Activated T-cell treated with anti-CD3 and anti-CD28 coated beads, Interleukin-2, amount 50 U/mL, for 72 hours (primary cell): Measurements from ENCODE around the gene SLC11A2. TPM values are rescaled to one million over a fixed set of nuclear protein-coding genes. Genes with fewer than 3 reads are reported as not detected.
A peak's percentile ranks its signal among the peaks of the same experiment; 100 is the strongest.
"Not testable (repeated sequence)": the region's sequence is repeated elsewhere in the genome, so short reads cannot be mapped to it uniquely, and the experiment has no call there.

ENCODE experiments used
- ATAC-seq, 2 donors: fragments of 150-1000 bp; cut with Tn5 transposase; replicated peaks in 1 of 2; 2 replicates each; pipeline ENCODE4 v1.10.0; 2021; ENCODE audit warnings: moderate library complexity in 2 of 2, mild to moderate bottlenecking in 1 of 2
- DNase-seq, 2 donors: peaks; one replicate each; pipeline ENCODE4 v3.0.0; 2021 to 2022; ENCODE audit warnings: mixed read lengths in 1 of 2
- H3K27ac Mint-ChIP-seq: one replicate; pipeline ENCODE4 v1.8.0; 2022; ENCODE audit warnings: mild to moderate bottlenecking, moderate library complexity, mixed read lengths
- H3K27me3 Mint-ChIP-seq: one replicate; pipeline ENCODE4 v1.8.0; 2022; ENCODE audit warnings: low read depth, mixed read lengths
- H3K36me3 Mint-ChIP-seq, 2 donors: one replicate each; pipeline ENCODE4 v1.8.0; 2022; ENCODE audit warnings: mixed read lengths in 2 of 2, mild to moderate bottlenecking in 1 of 2; ENCODE audit not compliant: insufficient read depth in 2 of 2
- H3K4me1 Mint-ChIP-seq: one replicate; pipeline ENCODE4 v1.8.0; 2022; ENCODE audit warnings: low read depth, mixed read lengths
- H3K4me3 Mint-ChIP-seq, 2 donors: one replicate each; pipeline ENCODE4 v1.8.0; 2022; ENCODE audit warnings: mild to moderate bottlenecking in 2 of 2, mixed read lengths in 2 of 2, moderate library complexity in 2 of 2
- H3K9me3 Mint-ChIP-seq, 2 donors: one replicate each; pipeline ENCODE4 v1.8.0; 2022; ENCODE audit warnings: mixed read lengths in 2 of 2
- total RNA-seq, 2 donors: library from RNA; stranded (reverse); gene quantifications; one replicate each; pipeline ENCODE4 v1.2.3, GENCODE V29; 2022

The SLC11A2 gene
- total RNA-seq, 2 donors from 2014 or later, result 44.8 to 54.5 TPM

DNA sequence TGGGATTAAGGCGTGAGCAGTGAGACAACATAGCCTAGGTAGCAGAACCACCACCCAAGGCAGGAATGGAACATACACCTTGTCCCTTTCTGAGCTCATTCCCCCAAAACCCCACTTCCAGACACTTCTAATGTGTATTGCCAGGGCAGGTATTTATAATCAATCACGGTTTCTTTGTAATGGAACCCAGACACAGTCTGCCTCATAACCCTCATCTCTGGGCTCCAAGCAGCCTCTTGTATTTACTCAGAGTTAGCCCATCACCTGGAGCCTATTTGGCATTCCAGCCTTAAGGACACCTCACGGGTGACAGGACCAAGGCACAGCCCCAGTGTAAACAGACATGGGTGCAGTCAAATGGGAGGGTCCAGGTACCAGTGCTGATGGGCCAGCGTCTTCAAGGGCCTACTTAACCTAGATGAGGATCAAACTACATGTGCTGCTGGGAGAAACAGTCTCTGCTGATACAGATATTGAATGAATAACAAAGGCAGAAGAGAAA, 76.3 kb downstream of the SLC11A2 start:
- ATAC-seq (no peak), DNase-seq (no peak)
- peaks cover 0 to 2% of the 10 kb centered on the region in 2 donors for H3K36me3 Mint-ChIP-seq
- H3K4me1 Mint-ChIP-seq, result no peaks in the 10 kb centered on the region
- H3K4me3 Mint-ChIP-seq, result no peak overlapping the region
- H3K27me3 Mint-ChIP-seq, result peaks cover 5% of the 10 kb centered on the region
- H3K27ac Mint-ChIP-seq, result no peak overlapping the region
- H3K9me3 Mint-ChIP-seq, result no peaks in the 10 kb centered on the region

DNA sequence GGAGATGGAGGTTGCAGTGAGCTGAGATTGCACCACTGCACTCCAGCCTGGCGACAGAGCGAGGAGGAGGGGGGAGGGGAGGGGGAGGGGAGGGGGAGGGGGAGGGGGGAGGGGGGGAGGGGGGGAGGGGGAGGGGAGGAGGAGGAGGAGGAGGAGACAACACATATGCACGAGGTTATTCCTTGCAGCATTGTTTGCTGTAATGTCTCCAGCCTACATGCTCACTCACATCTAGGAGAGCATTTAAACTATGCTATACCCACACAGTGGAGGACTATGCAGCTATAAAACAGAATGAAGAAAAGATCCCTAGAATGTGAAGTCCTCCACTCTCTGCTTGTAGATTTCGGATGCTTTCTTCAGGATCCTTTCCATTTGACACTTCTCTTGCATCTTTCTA, 77.4 kb downstream of the SLC11A2 start:
- no peak overlapping the region for H3K27ac Mint-ChIP-seq
- no peak overlapping the region for H3K4me3 Mint-ChIP-seq
- peaks cover 5% of the 10 kb centered on the region for H3K27me3 Mint-ChIP-seq
- H3K36me3 Mint-ChIP-seq, result peaks cover 0 to 2% of the 10 kb centered on the region in 2 donors
- no peaks in the 10 kb centered on the region for H3K9me3 Mint-ChIP-seq
- no peak for ATAC-seq
- H3K4me1 Mint-ChIP-seq, result no peaks in the 10 kb centered on the region
- DNase-seq, result no peak

DNA sequence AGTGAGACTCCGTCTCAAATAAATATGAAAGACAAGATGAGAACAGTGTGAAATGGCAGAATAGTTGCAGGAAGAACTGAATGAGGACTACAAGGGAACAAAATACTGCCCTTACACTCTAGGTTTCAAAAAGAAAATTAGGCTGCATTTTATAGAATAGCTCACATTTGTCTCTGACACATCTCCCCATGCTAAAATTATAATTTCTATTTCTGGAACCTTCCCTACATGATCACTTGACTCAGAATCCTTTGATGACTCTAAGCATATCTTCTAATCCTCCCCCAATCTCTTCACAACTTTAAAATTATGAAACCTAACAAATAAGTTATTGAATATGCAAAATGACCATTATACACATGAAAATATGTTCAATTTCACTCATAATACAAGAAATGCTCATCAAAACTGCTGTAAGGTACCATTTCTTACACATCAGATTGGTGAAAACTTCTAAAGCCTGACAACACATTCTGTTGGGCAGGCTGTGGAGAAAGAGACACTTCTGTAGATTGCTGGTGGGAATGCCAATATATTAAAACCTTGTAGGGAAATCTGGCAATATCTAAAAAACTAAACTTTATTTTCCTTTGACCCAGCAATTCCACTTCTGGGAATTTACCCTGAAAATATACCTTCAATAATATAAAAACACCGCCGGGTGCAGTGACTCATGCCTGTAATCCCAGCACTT, 78.1 kb downstream of the SLC11A2 start:
- peaks cover 5% of the 10 kb centered on the region for H3K27me3 Mint-ChIP-seq
- H3K27ac Mint-ChIP-seq, result no peak overlapping the region
- peaks cover 0 to 2% of the 10 kb centered on the region in 2 donors for H3K36me3 Mint-ChIP-seq
- no peaks in the 10 kb centered on the region for H3K4me1 Mint-ChIP-seq
- no peaks in the 10 kb centered on the region for H3K9me3 Mint-ChIP-seq
- H3K4me3 Mint-ChIP-seq, result no peak overlapping the region
- ATAC-seq, result no peak
- DNase-seq, result no peak

DNA sequence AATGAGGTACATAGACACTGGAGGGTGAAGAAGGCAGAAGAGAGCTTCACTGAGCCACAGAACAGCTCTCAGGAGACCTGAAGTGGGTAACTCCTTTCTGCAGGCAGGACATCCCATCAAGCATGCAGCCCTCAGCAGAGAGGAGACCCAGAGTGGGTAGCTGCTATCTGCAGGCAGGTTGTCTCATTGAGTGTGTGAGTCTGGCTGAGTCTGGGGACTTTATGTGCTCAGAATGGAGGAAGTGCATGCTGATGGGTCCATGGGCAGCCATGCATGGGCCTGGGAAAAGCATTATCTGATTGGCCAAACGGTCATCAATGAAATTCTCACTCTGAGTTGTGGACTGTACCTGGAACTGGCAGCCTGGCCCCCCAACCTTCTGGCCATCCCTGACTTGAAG, 88.5 kb downstream of the SLC11A2 start:
- Mint-ChIP-seq H3K4me1 (peaks cover 4% of the 10 kb centered on the region), H3K9me3 (peaks cover 0 to 4% of the 10 kb centered on the region in 2 donors), H3K27me3 (no peaks in the 10 kb centered on the region), H3K4me3 (no peak overlapping the region), H3K36me3 (peaks cover 0 to 3% of the 10 kb centered on the region in 2 donors), H3K27ac (no peak overlapping the region)
- ATAC-seq, result no peak
- DNase-seq, result no peak

DNA sequence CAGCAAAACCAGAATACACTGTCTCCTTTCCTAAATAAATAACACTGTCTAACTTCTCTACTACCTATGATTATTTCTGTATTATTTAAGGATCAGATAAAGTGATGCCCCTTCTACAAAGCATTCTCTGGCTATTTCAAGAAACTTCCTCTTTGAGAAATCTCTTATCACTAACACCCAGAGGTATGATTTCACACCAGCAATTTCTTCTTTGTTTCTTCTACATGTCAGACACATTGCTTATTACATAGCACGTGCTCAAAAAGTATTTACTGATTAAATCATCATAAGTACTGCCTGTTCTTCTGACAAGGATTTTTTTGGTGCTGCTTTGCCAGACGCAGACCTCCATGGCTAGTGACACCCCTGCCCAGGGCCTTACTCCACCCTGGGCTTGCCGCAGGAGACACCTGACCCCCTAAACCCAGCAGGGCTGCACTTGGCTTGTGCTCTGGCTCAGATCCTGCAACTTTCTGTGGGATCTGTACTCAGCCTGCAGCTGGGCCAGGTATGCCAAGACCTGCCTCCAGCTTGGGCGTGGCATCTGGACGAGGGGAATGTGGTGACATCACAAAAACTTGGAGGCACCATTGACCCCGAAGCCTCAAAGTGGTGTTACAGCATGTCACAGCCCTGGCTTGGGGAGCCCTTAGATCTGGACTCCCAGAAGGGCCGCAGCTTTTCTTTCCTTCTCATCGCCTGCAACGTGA, 89.2 kb downstream of the SLC11A2 start:
- Mint-ChIP-seq H3K27ac (no peak overlapping the region), H3K36me3 (peaks cover 0 to 3% of the 10 kb centered on the region in 2 donors), H3K4me3 (no peak overlapping the region), H3K4me1 (peaks cover 7% of the 10 kb centered on the region), H3K9me3 (peaks cover 0 to 4% of the 10 kb centered on the region in 2 donors), H3K27me3 (no peaks in the 10 kb centered on the region)
- ATAC-seq (no peak), DNase-seq (no peak)

DNA sequence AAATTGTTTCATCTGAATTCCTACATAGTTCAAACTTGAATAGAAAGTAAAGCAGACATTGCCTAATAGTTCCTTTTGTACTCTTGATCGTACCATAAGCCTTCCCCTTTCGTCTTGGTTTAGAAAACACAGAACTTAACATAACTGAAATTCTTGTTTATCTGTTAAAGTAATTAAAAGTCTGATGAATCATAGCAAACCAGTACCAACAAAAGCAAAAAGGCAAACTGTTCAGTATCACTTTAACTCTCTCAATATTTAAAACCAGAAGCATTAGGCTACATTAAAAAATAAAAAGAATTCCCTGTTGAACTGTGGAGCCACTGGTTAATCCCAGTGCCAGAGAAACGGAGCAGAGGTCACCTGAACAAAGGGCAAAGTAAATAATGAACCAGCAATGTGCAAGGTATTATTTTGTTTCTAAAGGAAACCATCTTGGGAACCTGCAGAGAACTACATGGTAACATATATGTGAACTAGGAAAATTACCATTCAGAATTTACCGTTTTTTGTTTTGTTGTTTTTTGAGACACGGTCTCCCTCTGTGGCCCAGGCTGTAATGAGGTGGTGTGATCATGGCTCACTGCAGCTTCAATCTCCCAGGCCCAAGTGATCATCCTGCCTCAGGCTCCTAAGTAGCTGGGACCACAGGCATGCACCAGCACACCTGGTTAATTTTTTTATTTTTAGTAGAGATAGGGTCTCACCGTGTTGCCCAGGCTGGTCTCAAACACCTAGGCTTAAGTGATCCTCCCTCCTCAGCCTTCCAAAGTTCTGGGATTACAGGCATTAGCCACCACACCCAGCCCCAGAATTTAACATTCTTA, 91.0 kb downstream of the SLC11A2 start:
- no peak for ATAC-seq
- no peak for DNase-seq
- H3K36me3 Mint-ChIP-seq, result peaks cover 0 to 3% of the 10 kb centered on the region in 2 donors
- H3K9me3 Mint-ChIP-seq, result peaks cover 0 to 4% of the 10 kb centered on the region in 2 donors
- H3K27ac Mint-ChIP-seq, result no peak overlapping the region
- peaks cover 7% of the 10 kb centered on the region for H3K4me1 Mint-ChIP-seq
- no peak overlapping the region for H3K4me3 Mint-ChIP-seq
- H3K27me3 Mint-ChIP-seq, result no peaks in the 10 kb centered on the region

DNA sequence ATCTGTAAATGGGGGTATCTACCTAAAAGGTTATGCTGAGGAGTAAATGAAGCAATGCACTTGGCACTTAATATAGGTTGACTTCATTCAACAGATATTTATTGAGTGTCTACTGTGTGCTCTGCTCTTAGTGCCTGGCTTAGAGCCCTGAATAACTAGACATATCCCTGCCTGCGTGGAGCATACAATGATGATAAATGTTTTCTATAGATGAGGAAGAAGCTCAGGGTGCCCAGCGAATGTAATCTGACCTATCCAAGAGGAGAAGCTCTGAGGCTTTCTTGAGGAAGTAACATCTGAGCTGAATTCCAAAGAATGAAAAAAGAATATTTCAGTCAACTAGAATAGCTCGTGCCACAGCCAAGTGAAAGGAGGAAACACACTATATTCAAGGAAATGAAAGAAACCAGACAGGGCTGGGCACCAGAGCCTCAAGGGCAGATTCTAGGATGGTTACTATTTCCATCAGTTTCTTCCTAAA, 91.8 kb downstream of the SLC11A2 start:
- Mint-ChIP-seq H3K27ac (no peak overlapping the region), H3K27me3 (no peaks in the 10 kb centered on the region), H3K4me1 (peaks cover 7% of the 10 kb centered on the region), H3K36me3 (peaks cover 0 to 3% of the 10 kb centered on the region in 2 donors), H3K4me3 (no peak overlapping the region), H3K9me3 (peaks cover 0 to 4% of the 10 kb centered on the region in 2 donors)
- no peak for DNase-seq
- ATAC-seq, result no peak

DNA sequence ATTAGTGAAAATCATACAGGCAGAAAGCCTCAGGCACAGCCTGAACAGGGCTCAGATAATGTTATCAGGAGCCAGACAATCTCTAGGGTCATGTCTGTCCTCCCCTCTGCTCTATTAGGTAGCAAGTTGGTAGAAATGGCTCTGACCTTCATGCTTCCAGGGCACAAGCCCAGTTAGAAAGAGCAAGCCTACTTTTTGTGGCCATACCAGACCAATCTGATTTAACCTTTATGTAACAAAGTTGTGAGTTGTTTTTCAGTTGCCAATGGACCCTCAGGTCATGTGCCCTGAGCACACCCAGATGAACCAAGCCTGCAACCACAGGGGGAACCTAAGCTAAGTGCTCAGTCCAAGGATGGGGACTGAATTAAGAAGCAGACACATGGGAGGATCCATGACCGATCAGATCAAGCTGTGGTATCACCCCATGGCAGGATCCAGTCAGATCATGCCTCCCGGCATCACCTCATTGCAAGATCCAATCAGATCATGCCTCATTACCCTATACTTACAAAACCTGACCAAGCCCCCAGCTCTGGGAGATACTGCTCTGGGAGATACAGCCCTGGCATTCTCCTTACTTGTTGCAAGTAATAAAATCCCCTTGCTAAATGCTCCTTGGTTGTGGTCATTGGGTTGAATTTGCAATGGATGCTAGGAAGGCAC, 92.6 kb downstream of the SLC11A2 start:
- peak in 1 of 2 donors; percentile 31 for ATAC-seq

DNA sequence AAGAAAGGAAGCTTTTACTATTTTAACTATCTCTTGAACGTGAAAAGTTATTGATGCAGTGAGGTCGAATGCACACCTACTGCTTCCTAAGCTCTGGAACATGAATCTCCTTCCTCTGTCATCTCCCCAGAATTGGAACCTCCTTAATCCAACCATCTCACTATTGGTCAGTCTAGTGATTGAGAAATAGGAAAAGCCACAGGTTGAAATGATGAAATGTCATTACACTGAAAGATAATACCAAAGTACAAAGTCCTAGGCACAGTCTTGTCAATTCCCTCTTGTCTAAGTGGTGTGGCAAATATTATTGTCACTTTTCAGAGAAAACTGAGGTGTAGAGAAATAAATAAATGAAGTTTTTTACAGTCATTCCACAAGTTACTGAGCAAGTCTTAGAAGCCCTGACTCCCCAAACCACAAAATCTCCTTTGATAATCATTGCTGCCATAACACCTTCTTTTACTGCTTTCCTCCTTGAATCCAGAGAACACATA, 93.3 kb downstream of the SLC11A2 start:
- DNase-seq (no peak), ATAC-seq (peak; percentile 59 to 72)
- Mint-ChIP-seq H3K9me3 (no peaks in the 10 kb centered on the region), H3K4me1 (peaks cover 7% of the 10 kb centered on the region), H3K27me3 (no peaks in the 10 kb centered on the region), H3K27ac (no peak overlapping the region), H3K36me3 (no peaks in the 10 kb centered on the region), H3K4me3 (no peak overlapping the region)

More for the DNA sequence above, 92.6 kb downstream of the SLC11A2 start:
- Mint-ChIP-seq H3K27ac (no peak overlapping the region), H3K9me3 (peaks cover 0 to 2% of the 10 kb centered on the region in 2 donors), H3K4me1 (peaks cover 7% of the 10 kb centered on the region), H3K36me3 (peaks cover 0 to 2% of the 10 kb centered on the region in 2 donors), H3K4me3 (no peak overlapping the region), H3K27me3 (no peaks in the 10 kb centered on the region)
- DNase-seq, result no peak

DNA sequence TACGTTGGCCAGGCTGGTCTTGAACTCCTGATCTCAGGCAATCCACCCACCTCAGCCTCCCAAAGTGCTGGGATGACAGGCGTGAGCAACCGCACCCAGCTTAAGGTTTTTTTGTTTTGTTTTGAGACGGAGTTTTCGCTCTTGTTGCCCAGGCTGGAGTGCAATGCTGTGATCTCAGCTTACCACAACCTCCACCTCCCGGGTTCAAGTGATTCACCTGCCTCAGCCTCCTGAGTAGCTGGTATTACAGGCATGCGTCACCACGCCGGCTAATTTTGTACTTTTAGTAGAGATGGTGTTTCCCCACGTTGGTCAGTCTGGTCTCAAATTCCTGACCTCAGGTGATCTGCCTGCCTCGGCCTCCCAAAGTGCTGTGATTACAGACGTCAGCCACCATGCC, 95.7 kb downstream of the SLC11A2 start:
- H3K27me3 Mint-ChIP-seq, H3K4me1 Mint-ChIP-seq, H3K4me3 Mint-ChIP-seq, H3K9me3 Mint-ChIP-seq, H3K27ac Mint-ChIP-seq, H3K36me3 Mint-ChIP-seq: not testable (repeated sequence)
- peak; percentile 34 to 46 for ATAC-seq
- DNase-seq, result peak; percentile 12 to 17

DNA sequence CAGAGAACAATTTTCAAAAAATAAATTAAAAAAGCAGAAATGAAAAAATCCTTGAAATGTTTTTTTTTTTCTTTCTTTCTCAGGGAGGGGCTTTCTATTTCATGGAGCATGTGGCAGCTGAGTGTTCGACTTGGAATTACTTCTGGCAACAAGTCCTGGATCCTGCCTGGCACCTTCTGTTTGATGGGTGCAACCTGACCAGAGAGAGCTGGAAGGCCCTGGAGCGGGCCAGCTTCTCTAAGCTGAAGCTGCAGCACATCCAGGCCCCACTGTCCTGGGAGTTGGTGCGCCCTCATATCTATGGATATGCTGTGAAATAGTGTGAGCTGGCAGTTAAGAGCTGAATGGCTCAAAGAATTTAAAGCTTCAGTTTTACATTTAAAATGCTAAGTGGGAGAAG, 96.4 kb downstream of the SLC11A2 start:
- ATAC-seq, result no peak
- no peak overlapping the region for H3K27ac Mint-ChIP-seq
- DNase-seq, result no peak
- H3K36me3 Mint-ChIP-seq, result no peaks in the 10 kb centered on the region
- no peaks in the 10 kb centered on the region for H3K27me3 Mint-ChIP-seq
- peaks cover 13% of the 10 kb centered on the region for H3K4me1 Mint-ChIP-seq
- H3K9me3 Mint-ChIP-seq, result no peaks in the 10 kb centered on the region
- H3K4me3 Mint-ChIP-seq, result no peak overlapping the region
